ENCODE measurements around the gene PPM1H.

Gene PPM1H

GRCh38 chr12:62602255-62603060 is 332.5 kb downstream of the PPM1H start (continued):
- TF ChIP-seq MYNN (tag by site-specific recombination; IDR thresholded peaks at IDR 0.05; ENCODE audit: borderline replicate concordance): no peak
- 0 out of 2 replicates have a peak, but pooled peaks have one; percentile 17 for TF ChIP-seq ZSCAN23 (tag by site-specific recombination; IDR thresholded peaks at IDR 0.05)
- TF ChIP-seq ZNF416 (tag by site-specific recombination; IDR thresholded peaks at IDR 0.05): no peak
- TF ChIP-seq WT1 (tag by site-specific recombination; IDR thresholded peaks at IDR 0.05): peak; percentile 43; the same call in 1 of the 2 replicates
- peak; percentile 53 for TF ChIP-seq ZBTB26 (tag by site-specific recombination; optimal IDR thresholded peaks at IDR 0.05)
- 0 out of 2 replicates have a peak, but pooled peaks have one; percentile 4 for TF ChIP-seq ZNF513 (tag by site-specific recombination; IDR thresholded peaks at IDR 0.05)
- TF ChIP-seq ZNF600 (tag by site-specific recombination; IDR thresholded peaks at IDR 0.05): peak; percentile 82
- TF ChIP-seq KLF1 (tag by site-specific recombination; IDR thresholded peaks at IDR 0.05): peak; percentile 54
- TF ChIP-seq ZXDB (tag by site-specific recombination; IDR thresholded peaks at IDR 0.05): peak; percentile 97
- peak; percentile 64 for TF ChIP-seq ZIC2 (tag by site-specific recombination; IDR thresholded peaks at IDR 0.05)
- peak; percentile 3 for TF ChIP-seq ZSCAN16 (tag by site-specific recombination; IDR thresholded peaks at IDR 0.05)
- peak; percentile 76 for TF ChIP-seq MZF1 (tag by site-specific recombination; IDR thresholded peaks at IDR 0.05; ENCODE audit: borderline replicate concordance)
- no peak for TF ChIP-seq ZNF280C (tag by site-specific recombination; IDR thresholded peaks at IDR 0.05)
- no peak for TF ChIP-seq ZNF157 (tag by site-specific recombination; IDR thresholded peaks at IDR 0.05)
- TF ChIP-seq ZNF140 (tag by site-specific recombination; IDR thresholded peaks at IDR 0.05): no peak
- TF ChIP-seq ZNF791 (tag by site-specific recombination; IDR thresholded peaks at IDR 0.05): no peak
- TF ChIP-seq ZNF777 (tag by site-specific recombination; IDR thresholded peaks at IDR 0.05; ENCODE audit: borderline replicate concordance): peak; percentile 60; the same call in 1 of the 2 replicates
- TF ChIP-seq ZFP69B (tag by site-specific recombination; IDR thresholded peaks at IDR 0.05): peak; percentile 91
- peak; percentile 94 for TF ChIP-seq ZBTB17 (tag by site-specific recombination; IDR thresholded peaks at IDR 0.05)
- TF ChIP-seq ZNF610 (tag by site-specific recombination; IDR thresholded peaks at IDR 0.05; ENCODE audit: borderline replicate concordance): peak; percentile 66
- no peak for TF ChIP-seq SCRT2 (tag by site-specific recombination; IDR thresholded peaks at IDR 0.05)
- no peak for TF ChIP-seq ZNF221 (tag by site-specific recombination; IDR thresholded peaks at IDR 0.05; ENCODE audit: borderline replicate concordance)
- TF ChIP-seq ZBTB6 (tag by site-specific recombination; IDR thresholded peaks at IDR 0.05): no peak
- TF ChIP-seq ZFP37 (tag by site-specific recombination; IDR thresholded peaks at IDR 0.05): peak; percentile 94
- no peak for TF ChIP-seq ZNF658 (tag by site-specific recombination; IDR thresholded peaks at IDR 0.05)
- TF ChIP-seq ZEB2 (tag by site-specific recombination; IDR thresholded peaks at IDR 0.05): peak; percentile 93
- TF ChIP-seq ZNF354C (tag by site-specific recombination; IDR thresholded peaks at IDR 0.05; ENCODE audit: borderline replicate concordance, low read depth): no peak
- no peak for TF ChIP-seq PRDM4 (tag by site-specific recombination; IDR thresholded peaks at IDR 0.05)
- TF ChIP-seq KLF8 (tag by site-specific recombination; IDR thresholded peaks at IDR 0.05): peak; percentile 95
- no peak for TF ChIP-seq ZNF175 (tag by site-specific recombination; IDR thresholded peaks at IDR 0.05)
